Kidney (tissue), 22 donors: ENCODE measurements around the gene HERC5. TPM values are rescaled to one million over a fixed set of nuclear protein-coding genes. Genes with fewer than 3 reads are reported as not detected.

ENCODE experiments used
- DNase-seq, 5 donors: peaks; one replicate each; pipeline ENCODE4 v3.0.0-alpha.2; 2013 to 2020
- FAIRE-seq: peaks from 2 replicates; lab custom pipeline; 2012; peaks lifted over from hg19 to GRCh38; lab: Jason Lieb, UNC
- H3K27ac ChIP-seq, 2 donors: one replicate each; pipeline ENCODE4 v1.7.0; 2013; ENCODE audit warnings: low read depth in 2 of 2, low read length in 2 of 2, inconsistent platforms in 1 of 2
- H3K27me3 ChIP-seq: one replicate; pipeline ENCODE4 v1.7.1; 2013; ENCODE audit warnings: low read length, inconsistent platforms; ENCODE audit not compliant: control insufficient read depth, insufficient read depth
- H3K36me3 ChIP-seq, 3 donors: one replicate each; pipeline versions ENCODE4 v1.7.0 to v1.7.1; 2013; ENCODE audit warnings: low read length in 3 of 3, control low read depth in 1 of 3, inconsistent platforms in 1 of 3; ENCODE audit not compliant: insufficient read depth in 3 of 3, control insufficient read depth in 2 of 3
- H3K4me1 ChIP-seq, 3 donors: one replicate each; pipeline versions ENCODE4 v1.7.0 to v1.7.1; 2013; ENCODE audit warnings: low read length in 3 of 3, inconsistent platforms in 1 of 3, low read depth in 1 of 3; ENCODE audit not compliant: control insufficient read depth in 2 of 3, insufficient read depth in 2 of 3
- H3K4me3 ChIP-seq, 3 donors: one replicate each; pipeline versions ENCODE4 v1.7.0 to v1.8.1; 2013; ENCODE audit warnings: low read length in 3 of 3, control low read depth in 1 of 3, inconsistent platforms in 1 of 3
- H3K9ac ChIP-seq, 3 donors: one replicate each; pipeline versions ENCODE4 v1.7.0 to v1.7.1; 2013; ENCODE audit warnings: low read length in 3 of 3, control low read depth in 1 of 3, inconsistent platforms in 1 of 3
- H3K9me3 ChIP-seq, 3 donors: one replicate each; pipeline versions ENCODE4 v1.7.0 to v1.7.1; 2013; ENCODE audit warnings: low read length in 3 of 3, control low read depth in 1 of 3, inconsistent platforms in 1 of 3; ENCODE audit not compliant: control insufficient read depth in 2 of 3, insufficient read depth in 1 of 3
- CTCF ChIP-seq: IDR thresholded peaks from 3 replicates; pipeline ENCODE4 v1.5.1; 2012; ENCODE audit warnings: mild to moderate bottlenecking, moderate library complexity, borderline replicate concordance; ENCODE audit not compliant: insufficient read depth; ENCODE audit errors: extremely low read depth
- intact Hi-C: fragments of 100-400 bp; cut with DNase I; formaldehyde crosslinking; loops from one replicate; pipeline ENCODE4 v1.11.1; 2022
- long read RNA-seq, 10 donors: library from polyadenylated mRNA in 1 of 10; unstranded in 1 of 10; transcript quantifications; one replicate each; pipeline ENCODE4 v2.0.0 and lab custom pipeline, GENCODE V29; 2021 to 2026
- polyA plus RNA-seq: library from polyadenylated mRNA; stranded (reverse); fragments of 350-450 nt; fragmentation: Illumina TruSeq; extraction: RNeasy Lipid Tissue Mini Kit (QIAGEN cat#74804); gene quantifications from one replicate; pipeline ENCODE4 v1.2.3, GENCODE V29; 2014; ENCODE audit warnings: low read depth, low replicate concordance; ENCODE audit not compliant: insufficient read depth
- total RNA-seq: library from RNA; stranded (reverse); fragmentation: NEBNext Ultra II Directional; extraction: Animal tissue kit (Norgen Biotek cat#: 25700); gene quantifications from one replicate; pipeline ENCODE4 v1.2.1, GENCODE V29; 2021
- donor health status: control.
- donor health status: control.
- donor health status: control.
- donor health status: control.
- donor health status: control.
- donor health status: DM: yes; HTN: yes; CAD: no.
- donor health status: Normal renal cell carcinoma (clear cell type).

The HERC5 gene
- total RNA-seq (6.5 TPM), polyA plus RNA-seq (4.7 TPM)
- long read RNA-seq, donor 1: 0 reads
- long read RNA-seq, donor 2: 0 reads
- long read RNA-seq, donor 3, partial matches to known transcripts: 0 of 1 reads
- long read RNA-seq, donor 3, other reads (novel, unspliced or antisense): 0 of 1 reads
- long read RNA-seq, donor 4, partial matches to known transcripts: 0 of 1 reads
- long read RNA-seq, donor 4, other reads (novel, unspliced or antisense): 0 of 1 reads
- long read RNA-seq, donor 5: 0 reads
- long read RNA-seq, donor 6: 0 reads
- long read RNA-seq, donor 7, partial matches to known transcripts: 1 of 6 reads
- long read RNA-seq, donor 7, other reads (novel, unspliced or antisense): 2 of 6 reads
- long read RNA-seq, donor 8: 0 reads
- long read RNA-seq, donor 9, partial matches to known transcripts: 0 of 1 reads
- long read RNA-seq, donor 9, other reads (novel, unspliced or antisense): 0 of 1 reads
- long read RNA-seq, donor 10, partial matches to known transcripts: 0 of 1 reads
- long read RNA-seq, donor 10, other reads (novel, unspliced or antisense): 0 of 1 reads

GRCh38 chr4:88456670-88457306 lies at the start of gene HERC5:
Gene HERC5, plus strand, starts transcription at chr4:88457119. Its CDS starts 151 bp downstream, at chr4:88457270.
- Histone ChIP-seq H3K36me3 (no peaks in the 10 kb centered on the region), H3K27ac (peak within 1 kb of the TSS; percentile 79 to 80), H3K4me3 (peak within 1 kb of the TSS; percentile 65 to 78 (median 77)), H3K4me1 (no peaks in the 10 kb centered on the region), H3K27me3 (no peaks in the 10 kb centered on the region), H3K9ac (peak within 1 kb of the TSS; percentile 48 to 68 (median 55)), H3K9me3 (no peaks in the 10 kb centered on the region)
- TF ChIP-seq CTCF: peak; percentile 80
- FAIRE-seq: peak; percentile 96
- intact Hi-C loops: no loop called here
- peak; percentile 93 to 97 (median 96) for DNase-seq

DNA sequence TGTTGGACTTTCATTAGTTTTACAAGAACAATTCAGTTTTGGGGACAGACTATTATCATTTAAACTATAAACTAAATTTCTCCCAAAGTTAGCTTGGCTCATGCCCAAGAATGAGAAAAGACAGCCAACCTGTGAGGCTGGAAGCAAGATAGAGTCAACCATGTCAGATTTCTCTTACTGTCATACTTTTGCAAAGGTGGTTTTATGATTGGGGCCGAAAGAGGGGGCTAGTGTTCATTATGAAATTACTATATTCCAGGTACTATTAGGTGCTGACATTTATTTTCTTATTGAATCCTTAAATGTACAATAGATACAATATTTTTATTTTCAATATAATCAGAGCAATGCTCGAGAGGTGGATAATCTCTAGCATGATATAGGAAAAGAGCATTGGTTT lies 47.7 kb upstream of the HERC5 start:
- TF ChIP-seq CTCF: no peak
- H3K36me3 ChIP-seq: no peaks in the 10 kb centered on the region
- FAIRE-seq (no peak), DNase-seq (no peak)
- no peak overlapping the region for H3K27ac ChIP-seq
- H3K4me1 ChIP-seq: no peaks in the 10 kb centered on the region
- H3K27me3 ChIP-seq: no peaks in the 10 kb centered on the region
- intact Hi-C loops: no loop called here
- H3K9ac ChIP-seq: no peak overlapping the region
- H3K4me3 ChIP-seq: no peak overlapping the region
- no peaks in the 10 kb centered on the region for H3K9me3 ChIP-seq

DNA sequence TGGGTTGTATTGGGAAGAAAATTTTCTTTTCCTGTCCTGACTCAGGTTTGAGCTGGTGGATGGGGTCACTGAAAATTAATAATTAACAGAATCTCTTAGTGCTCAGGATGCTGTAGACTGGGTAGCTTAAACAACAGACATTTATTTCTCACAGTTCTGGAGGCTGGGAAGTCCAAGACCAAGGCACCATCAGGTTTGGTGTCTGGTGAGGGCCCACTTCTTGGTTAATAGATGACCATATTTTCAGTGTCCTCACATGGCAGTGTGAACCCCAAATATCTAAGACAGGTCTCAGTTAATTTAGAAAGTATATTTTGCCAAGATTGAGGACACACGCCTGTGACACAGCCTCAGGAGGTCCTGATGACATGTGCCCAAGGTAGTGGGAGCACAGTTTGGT lies 47.1 kb upstream of the HERC5 start:
- H3K9me3 ChIP-seq: no peaks in the 10 kb centered on the region
- FAIRE-seq (no peak), DNase-seq (no peak)
- no peak overlapping the region for H3K27ac ChIP-seq
- H3K36me3 ChIP-seq: no peaks in the 10 kb centered on the region
- no peaks in the 10 kb centered on the region for H3K27me3 ChIP-seq
- no peak for TF ChIP-seq CTCF
- no peak overlapping the region for H3K4me3 ChIP-seq
- H3K9ac ChIP-seq: no peak overlapping the region
- H3K4me1 ChIP-seq: no peaks in the 10 kb centered on the region
- intact Hi-C loops: no loop called here
